GM19025 (cell line): Measurements from ENCODE around the gene SLC16A10.
"Not testable (repeated sequence)": the region's sequence is repeated elsewhere in the genome, so short reads cannot be mapped to it uniquely, and the experiment has no call there.

ENCODE experiments used
- ATAC-seq: cut with Tn5 transposase; IDR thresholded peaks from one replicate; pipeline ENCODE4 v1.9.1; 2021; ENCODE audit warnings: mild to moderate bottlenecking, low read depth, moderate library complexity; ENCODE audit not compliant: unreplicated experiment

The SLC16A10 gene

DNA sequence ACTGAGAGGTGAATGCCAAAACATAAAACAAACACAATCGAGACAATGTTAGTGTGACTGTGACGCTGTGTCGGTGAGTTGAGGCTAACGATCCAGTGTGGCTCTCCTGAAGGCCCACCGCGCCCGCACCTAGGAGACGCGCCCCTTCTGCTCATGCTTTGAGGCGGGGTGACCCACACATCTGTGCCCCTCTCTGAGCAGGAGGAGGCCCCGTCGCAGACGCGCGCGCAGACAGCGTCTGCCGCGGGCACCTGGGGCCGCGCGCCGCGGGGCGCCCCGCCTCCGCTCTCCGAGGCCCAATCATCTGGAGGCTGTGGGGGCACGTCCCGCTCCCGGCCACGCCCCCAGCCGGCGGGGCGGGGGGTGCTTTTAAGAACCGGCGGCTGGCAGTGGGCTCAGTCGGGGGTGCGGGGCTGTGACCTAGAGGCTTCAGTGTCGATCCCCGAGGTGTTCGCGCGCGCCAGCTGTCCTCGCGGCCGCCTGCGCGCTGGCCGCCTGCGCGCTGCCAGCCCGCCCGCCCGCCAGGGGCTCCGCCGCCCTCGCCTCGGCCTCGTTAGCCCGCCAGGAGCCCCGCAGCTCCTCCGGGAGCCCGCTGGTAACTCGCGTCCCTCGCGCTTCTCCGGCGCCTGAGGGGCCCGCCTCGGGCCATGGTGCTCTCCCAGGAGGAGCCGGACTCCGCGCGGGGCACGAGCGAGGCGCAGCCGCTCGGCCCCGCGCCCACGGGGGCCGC is at the start of gene SLC16A10:
Gene SLC16A10 (plus strand): TSS at position 398 of the 730 bp plus-strand sequence. CDS start 250 bp downstream, at position 648.
- peak; percentile 88 for ATAC-seq

GRCh38 chr6:111038534-111039252 is 48.6 kb upstream of the SLC16A10 start:
- no peak for ATAC-seq

- no peak for ATAC-seq
These were observed 45.4 kb upstream of the SLC16A10 start for GRCh38 chr6:111041917-111042316.

DNA sequence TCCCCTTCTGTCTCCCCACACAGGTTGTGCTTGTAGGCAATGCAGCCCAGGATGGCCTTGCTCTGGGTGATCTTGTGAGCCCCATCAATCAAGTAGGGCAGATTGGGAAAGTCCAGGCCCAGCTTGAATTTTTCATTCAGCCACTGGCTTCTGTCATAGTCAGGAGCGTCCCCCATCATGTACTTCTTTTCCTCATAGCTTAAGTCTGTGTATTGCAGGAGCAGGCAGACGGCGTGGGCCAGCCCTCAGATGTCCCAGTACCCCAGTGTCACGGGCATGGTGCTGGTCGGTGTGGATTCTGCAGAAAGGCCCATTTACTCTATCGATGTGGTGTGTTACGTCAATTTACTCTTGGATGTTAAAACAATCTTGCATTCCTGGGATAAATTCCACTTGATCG is 40.1 kb upstream of the SLC16A10 start:
- no peak for ATAC-seq

- ATAC-seq, result no peak
These were observed 36.9 kb upstream of the SLC16A10 start for GRCh38 chr6:111050261-111051023.

GRCh38 chr6:111052171-111052570 is 35.1 kb upstream of the SLC16A10 start:
- ATAC-seq, result no peak

DNA sequence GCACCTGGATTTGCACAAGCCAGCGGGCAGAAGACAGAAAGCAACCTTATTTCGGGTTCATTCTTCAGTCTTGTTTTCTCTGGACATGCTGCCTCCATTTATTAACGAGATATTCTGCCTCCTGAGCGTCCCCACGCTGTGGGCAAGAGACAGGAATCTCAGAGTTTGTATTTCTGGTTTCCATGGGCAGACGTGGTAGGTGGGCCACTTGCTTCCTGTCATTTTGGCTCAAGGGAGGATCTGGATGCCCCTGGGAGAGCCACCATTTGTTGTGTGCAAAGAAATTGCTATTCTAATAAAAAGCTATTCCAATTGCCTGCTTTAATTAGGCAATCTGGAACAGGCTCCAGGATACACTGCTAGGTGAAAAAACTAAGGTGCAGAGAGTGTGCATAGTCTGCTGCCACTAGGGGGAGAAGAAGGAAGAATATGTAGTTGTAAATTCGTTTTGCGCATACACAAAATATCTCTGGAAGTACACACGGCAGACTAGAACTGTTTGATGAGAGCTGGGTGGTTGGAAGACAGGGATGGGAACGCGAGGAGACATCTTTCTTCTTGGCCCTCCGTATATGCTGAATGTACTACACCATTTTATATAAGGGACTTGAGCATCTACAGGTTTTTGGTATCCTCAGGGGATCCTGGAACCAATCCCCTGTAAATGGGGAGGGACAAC is 30.1 kb upstream of the SLC16A10 start:
- peak; percentile 51 for ATAC-seq

GRCh38 chr6:111061508-111061907 is 25.8 kb upstream of the SLC16A10 start:
- no peak for ATAC-seq

GRCh38 chr6:111061985-111062384 is 25.3 kb upstream of the SLC16A10 start:
- not testable (repeated sequence) for ATAC-seq

DNA sequence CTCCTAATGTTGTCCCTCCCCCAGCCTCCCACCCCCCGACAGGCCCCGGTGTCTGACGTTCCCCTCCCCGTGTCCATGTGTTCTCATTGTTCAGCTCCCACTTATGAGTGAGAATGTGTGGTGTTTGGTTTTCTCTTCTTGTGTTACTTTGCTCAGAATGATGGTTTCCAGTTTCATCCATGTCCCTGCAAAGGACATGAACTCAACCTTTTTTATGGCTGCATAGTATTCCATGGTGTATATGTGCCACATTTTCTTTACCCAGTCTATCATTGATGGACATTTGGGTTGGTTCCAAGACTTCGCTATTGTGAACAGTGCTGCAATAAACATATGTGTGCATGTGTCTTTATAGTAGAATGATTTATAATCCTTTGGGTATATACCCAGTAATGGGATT is 24.4 kb upstream of the SLC16A10 start:
- ATAC-seq, result not testable (repeated sequence)

DNA sequence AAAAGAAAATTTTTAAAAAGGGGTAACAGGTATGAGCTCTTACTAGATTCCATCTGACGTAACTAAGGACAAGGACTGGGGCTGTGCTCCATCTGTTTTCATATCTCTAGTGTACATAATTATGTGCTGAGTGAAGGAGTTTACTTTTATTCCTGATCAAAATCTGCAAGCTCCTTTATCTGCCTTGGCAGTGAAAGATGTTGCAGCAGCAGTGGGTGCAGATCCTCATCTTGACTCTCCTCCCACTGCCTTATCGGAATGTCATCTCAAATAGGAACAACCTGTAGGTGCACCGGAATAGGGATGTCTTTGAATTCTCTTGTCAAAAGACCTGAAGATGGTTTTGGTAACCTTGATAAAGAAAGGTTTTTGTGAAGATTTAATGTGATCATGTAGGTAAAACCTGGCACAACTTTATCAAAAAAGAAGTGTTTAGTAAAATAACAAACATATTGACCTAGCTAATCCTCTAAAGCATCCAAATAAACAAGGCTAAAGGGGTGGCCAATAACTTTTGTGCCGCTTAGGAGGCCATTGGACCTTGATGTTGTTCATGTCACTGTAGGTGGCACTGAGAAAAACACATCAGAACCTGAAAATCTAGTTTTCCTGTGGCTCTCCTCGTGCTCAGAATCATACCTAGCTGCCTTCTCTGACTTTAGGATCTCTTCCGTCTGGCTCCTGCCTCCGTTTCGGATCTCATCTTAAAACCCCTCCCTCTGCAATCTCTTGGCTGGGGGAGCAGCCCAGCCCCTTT is 19.0 kb upstream of the SLC16A10 start:
- no peak for ATAC-seq

GRCh38 chr6:111068866-111069234 is 18.5 kb upstream of the SLC16A10 start:
- ATAC-seq, result no peak

DNA sequence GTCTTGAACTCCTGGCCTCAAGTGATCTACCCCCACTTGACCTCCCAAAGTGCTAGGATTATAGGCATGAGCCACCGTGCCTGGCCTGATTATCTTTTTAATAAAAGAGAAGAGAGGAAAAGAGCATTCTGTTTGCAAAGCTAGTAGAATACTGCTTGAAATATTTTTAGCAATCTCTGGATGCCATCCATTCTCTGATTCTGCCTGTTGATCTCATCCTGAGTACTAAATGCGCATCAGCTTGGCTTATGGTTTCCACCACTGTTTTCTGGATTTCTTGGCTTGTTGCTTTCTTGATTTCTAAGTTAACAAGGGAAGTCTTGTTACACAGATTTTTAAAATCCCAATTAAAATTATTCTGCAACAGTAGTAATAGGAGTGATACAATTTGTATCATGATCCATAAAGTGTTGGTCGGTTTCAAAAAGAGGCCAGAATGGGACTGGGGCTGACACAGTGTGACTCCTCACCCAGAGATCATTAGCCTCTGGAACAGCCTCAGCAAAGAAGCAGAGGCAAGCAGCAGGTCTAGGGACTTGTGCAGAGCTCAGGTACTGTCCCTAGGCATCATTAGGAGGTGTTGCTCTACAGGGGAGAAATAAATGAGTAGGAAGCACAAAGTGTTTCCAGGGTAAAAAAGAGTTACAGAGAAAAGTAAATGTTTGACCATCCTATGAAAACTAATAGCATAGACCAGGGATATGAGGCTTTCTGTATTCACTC is 17.8 kb upstream of the SLC16A10 start:
- ATAC-seq, result no peak

GRCh38 chr6:111070105-111071005 is 16.9 kb upstream of the SLC16A10 start:
- no peak for ATAC-seq

- no peak for ATAC-seq
These were observed 14.4 kb upstream of the SLC16A10 start for GRCh38 chr6:111072801-111073360.

DNA sequence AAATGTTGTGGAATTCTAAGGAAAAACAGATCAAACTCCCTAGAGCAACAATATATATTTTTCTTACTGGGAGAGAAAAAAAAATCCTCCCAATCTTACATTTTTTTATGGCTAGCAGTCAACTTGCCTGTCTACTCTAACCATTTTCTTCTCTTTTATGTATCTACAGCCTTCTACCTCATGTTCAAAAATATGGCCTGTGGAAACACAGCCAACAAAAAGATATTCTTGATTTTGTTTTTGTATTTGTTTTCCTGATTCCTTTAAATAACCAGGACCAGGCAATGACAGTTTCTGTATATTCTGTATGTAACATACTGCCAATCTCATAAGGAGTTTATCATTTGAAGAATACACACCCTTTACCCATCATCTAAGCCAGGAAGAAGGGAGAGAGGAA is 13.0 kb upstream of the SLC16A10 start:
- ATAC-seq, result no peak

DNA sequence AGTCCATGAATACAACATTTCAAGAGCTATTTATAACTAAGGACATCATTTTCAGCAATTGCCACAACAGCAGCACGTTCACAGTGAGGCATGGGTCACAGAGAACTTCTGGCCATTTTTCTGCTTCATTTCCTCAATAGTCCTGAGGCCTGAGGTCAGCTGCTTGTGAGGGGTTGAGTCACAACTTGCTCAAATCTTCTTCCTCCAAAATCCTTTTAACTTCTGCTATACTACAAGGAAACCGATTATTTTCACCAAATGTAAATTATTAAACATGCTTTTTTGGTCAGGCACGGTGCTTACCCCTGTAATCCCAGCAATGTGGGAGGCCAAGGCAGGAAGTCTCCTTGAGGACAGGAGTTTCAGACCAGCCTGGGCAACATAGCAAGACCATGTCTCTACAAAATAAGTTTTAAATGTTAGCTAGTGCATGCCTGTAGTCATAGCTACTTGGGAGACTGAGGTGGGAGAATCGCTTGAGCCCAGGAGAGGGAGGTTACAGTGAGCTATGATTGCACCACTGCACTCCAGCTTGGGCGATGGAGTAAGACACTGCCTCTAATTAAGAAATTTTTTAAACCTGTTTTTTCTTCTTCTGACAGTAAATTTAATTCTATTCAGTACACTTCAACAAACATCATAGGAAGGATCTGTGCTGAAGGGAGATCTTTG is 11.1 kb upstream of the SLC16A10 start:
- ATAC-seq, result no peak

DNA sequence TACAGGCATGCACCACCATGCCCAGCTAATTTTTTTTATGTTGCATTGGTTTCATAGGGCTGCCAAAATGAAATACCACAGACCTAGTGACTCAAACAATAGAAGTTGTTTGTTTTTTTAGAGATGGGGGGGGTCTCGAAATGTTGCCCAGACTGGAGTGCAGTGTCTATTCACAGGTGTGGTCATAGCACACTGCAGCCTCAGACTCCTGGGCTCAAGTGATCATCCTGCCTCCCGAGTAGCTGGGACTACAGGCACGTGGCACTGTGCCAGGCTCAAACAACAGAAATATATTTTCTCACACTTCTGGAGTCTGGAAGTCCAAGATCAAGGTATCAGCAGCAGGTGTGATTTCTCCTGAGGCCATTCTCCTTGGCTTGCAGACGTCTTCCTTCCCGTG is 6.6 kb upstream of the SLC16A10 start:
- no peak for ATAC-seq
